UCSD-AML1 (cell line): ENCODE results near the gene MPPED2.

Source experiments
- DNase-seq: peaks from one replicate; lab custom pipeline; 2025; ENCODE audit not compliant: unreplicated experiment; lab: John Stamatoyannopoulos, UW

MPPED2 gene

GRCh38 chr11:30423886-30424285 lies 162.3 kb downstream of the MPPED2 start:
- DNase-seq: no peak

- DNase-seq: no peak
Measured at GRCh38 chr11:30423279-30423648, 162.9 kb downstream of the MPPED2 start.

GRCh38 chr11:30422447-30423278 lies 163.5 kb downstream of the MPPED2 start:
- DNase-seq: no peak

- DNase-seq: no peak
Measured at GRCh38 chr11:30420233-30420787, 165.8 kb downstream of the MPPED2 start.

- no peak for DNase-seq
Measured at GRCh38 chr11:30414806-30415205, 171.3 kb downstream of the MPPED2 start.

- no peak for DNase-seq
Measured at GRCh38 chr11:30414244-30414643, 171.9 kb downstream of the MPPED2 start.

GRCh38 chr11:30412509-30412908 lies 173.6 kb downstream of the MPPED2 start:
- DNase-seq: no peak

GRCh38 chr11:30411383-30411782 lies 174.8 kb downstream of the MPPED2 start:
- DNase-seq: no peak

- DNase-seq: no peak
Measured at GRCh38 chr11:30406978-30407762, 179.0 kb downstream of the MPPED2 start.

- DNase-seq: no peak
Measured at GRCh38 chr11:30405385-30405784, 180.8 kb downstream of the MPPED2 start.

GRCh38 chr11:30404136-30404535 lies 182.0 kb downstream of the MPPED2 start:
- DNase-seq: no peak

- DNase-seq: no peak
Measured at GRCh38 chr11:30395751-30396150, 190.4 kb downstream of the MPPED2 start.

GRCh38 chr11:30393012-30393411 lies 193.1 kb downstream of the MPPED2 start:
- no peak for DNase-seq

GRCh38 chr11:30392221-30392784 lies 193.8 kb downstream of the MPPED2 start:
- no peak for DNase-seq

GRCh38 chr11:30388957-30389356 lies 197.2 kb downstream of the MPPED2 start:
- DNase-seq: no peak

- DNase-seq: no peak
Measured at GRCh38 chr11:30387891-30388861, 198.0 kb downstream of the MPPED2 start.

- DNase-seq: no peak
Measured at GRCh38 chr11:30381879-30382278, 204.3 kb downstream of the MPPED2 start.

GRCh38 chr11:30380846-30381245 lies 205.3 kb downstream of the MPPED2 start:
- DNase-seq: no peak

GRCh38 chr11:30377347-30377746 lies 208.8 kb downstream of the MPPED2 start:
- DNase-seq: no peak

GRCh38 chr11:30370164-30370563 lies 216.0 kb downstream of the MPPED2 start:
- no peak for DNase-seq
